ENCODE data around the gene HIGD1C. TPM values are rescaled to one million over a fixed set of nuclear protein-coding genes. Genes with fewer than 3 reads are reported as not detected.
"Not testable (repeated sequence)": the region's sequence is repeated elsewhere in the genome, so short reads cannot be mapped to it uniquely, and the experiment has no call there.

Gene HIGD1C
- total and polyA plus RNA-seq, 2 experiments from 2014 or later = not detected

DNA sequence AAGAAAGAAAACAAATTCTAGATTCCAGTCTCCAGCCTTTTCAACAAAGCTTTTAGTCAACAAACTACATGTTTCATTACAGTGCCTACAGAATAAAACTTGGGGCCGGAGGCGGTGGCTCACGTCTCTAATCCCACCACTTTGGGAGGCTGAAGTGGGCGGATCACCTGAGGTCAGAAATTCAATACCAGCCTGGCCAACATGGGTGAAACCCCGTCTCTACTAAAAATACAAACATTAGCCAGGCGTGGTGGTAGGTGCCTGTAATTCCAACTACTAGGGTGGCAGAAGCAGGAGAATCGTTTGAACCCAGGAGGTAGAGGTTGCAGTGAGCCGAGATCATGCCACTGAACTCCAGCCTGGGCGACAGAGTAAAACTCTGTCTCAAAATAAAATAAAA is 62.1 kb downstream of the HIGD1C start:
- not testable (repeated sequence) for H4K20me1 ChIP-seq (replicated peaks; ENCODE audit: insufficient read depth); H3K27me3 ChIP-seq (ENCODE audit: insufficient read depth); H3K27me3 Mint-ChIP-seq (ENCODE audit: insufficient read depth, low read depth, poor library complexity); DNase-seq (ENCODE audit: low spot score); H3K9me2 ChIP-seq (ENCODE audit: insufficient read depth); H3K36me3 Mint-ChIP-seq (ENCODE audit: low read depth); H3F3A ChIP-seq (replicated peaks; ENCODE audit: low read depth); H3K4me1 ChIP-seq (ENCODE audit: insufficient read depth); H3K27ac Mint-ChIP-seq; H3K4me3 ChIP-seq; H3K4me1 Mint-ChIP-seq; H3K4me3 Mint-ChIP-seq; ATAC-seq; H3K4me2 ChIP-seq; H2AFZ ChIP-seq; H3K36me3 ChIP-seq (ENCODE audit: insufficient read depth); H3K27ac ChIP-seq (ENCODE audit: low read depth); H3K9me3 Mint-ChIP-seq
- H3K79me2 ChIP-seq (replicated peaks; ENCODE audit: insufficient read depth) = peaks cover 96% of the 10 kb centered on the region

DNA sequence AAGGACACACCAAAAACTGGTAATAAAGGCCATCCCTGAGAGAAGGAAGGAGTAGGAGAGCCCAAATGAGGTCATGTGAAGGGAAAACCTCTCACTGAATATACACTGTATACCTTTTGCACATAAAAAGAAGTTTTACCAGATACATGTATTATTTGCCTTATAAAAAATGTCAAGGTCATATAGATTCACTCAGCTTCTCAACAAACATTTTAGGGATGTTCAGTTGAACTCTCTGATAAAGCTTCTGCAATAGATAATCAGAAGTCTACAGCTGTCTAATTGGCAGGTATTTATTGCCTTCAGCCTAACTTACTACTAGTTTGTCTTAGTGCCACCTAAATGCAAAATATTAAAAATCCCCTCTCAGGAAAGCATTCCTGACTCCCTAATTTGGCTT is 65.1 kb downstream of the HIGD1C start:
- Histone ChIP-seq H3K36me3 (ENCODE audit: insufficient read depth) (no peaks in the 10 kb centered on the region), H3F3A (replicated peaks; ENCODE audit: low read depth) (no peaks in the 10 kb centered on the region)
- no peaks in the 10 kb centered on the region for H3K9me3 Mint-ChIP-seq

More for the DNA sequence above, 65.1 kb downstream of the HIGD1C start:
- Mint-ChIP-seq H3K36me3 (ENCODE audit: low read depth) (no peaks in the 10 kb centered on the region), H3K4me1 (no peaks in the 10 kb centered on the region; the same call in 1 of the 3 replicates), H3K4me3 (no peak overlapping the region), H3K27me3 (ENCODE audit: insufficient read depth, low read depth, poor library complexity) (no peaks in the 10 kb centered on the region), H3K27ac (no peak overlapping the region)
- DNase-seq (ENCODE audit: low spot score) = no peak
- TF ChIP-seq, protein P1, sequence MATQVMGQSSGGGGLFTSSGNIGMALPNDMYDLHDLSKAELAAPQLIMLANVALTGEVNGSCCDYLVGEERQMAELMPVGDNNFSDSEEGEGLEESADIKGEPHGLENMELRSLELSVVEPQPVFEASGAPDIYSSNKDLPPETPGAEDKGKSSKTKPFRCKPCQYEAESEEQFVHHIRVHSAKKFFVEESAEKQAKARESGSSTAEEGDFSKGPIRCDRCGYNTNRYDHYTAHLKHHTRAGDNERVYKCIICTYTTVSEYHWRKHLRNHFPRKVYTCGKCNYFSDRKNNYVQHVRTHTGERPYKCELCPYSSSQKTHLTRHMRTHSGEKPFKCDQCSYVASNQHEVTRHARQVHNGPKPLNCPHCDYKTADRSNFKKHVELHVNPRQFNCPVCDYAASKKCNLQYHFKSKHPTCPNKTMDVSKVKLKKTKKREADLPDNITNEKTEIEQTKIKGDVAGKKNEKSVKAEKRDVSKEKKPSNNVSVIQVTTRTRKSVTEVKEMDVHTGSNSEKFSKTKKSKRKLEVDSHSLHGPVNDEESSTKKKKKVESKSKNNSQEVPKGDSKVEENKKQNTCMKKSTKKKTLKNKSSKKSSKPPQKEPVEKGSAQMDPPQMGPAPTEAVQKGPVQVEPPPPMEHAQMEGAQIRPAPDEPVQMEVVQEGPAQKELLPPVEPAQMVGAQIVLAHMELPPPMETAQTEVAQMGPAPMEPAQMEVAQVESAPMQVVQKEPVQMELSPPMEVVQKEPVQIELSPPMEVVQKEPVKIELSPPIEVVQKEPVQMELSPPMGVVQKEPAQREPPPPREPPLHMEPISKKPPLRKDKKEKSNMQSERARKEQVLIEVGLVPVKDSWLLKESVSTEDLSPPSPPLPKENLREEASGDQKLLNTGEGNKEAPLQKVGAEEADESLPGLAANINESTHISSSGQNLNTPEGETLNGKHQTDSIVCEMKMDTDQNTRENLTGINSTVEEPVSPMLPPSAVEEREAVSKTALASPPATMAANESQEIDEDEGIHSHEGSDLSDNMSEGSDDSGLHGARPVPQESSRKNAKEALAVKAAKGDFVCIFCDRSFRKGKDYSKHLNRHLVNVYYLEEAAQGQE (IDR thresholded peaks at IDR 0.05; ENCODE audit: unreplicated experiment) = no peak
- TF ChIP-seq EZH2phosphoT487 (IDR thresholded peaks at IDR 0.05; ENCODE audit: unreplicated experiment) = no peak
- no peak for TF ChIP-seq NANOG (IDR thresholded peaks at IDR 0.05; ENCODE audit: borderline replicate concordance)
- TF ChIP-seq EZH2 (IDR thresholded peaks at IDR 0.05; ENCODE audit: low read depth, unreplicated experiment) = no peak
- no peak for TF ChIP-seq ZNF462 (CRISPR knock-in tag; IDR thresholded peaks at IDR 0.05)
- TF ChIP-seq ZNF331 (CRISPR knock-in tag; IDR thresholded peaks at IDR 0.05; ENCODE audit: low read depth) = no peak
- no peak for ATAC-seq
- Histone ChIP-seq H3K4me2 (no peak overlapping the region), H2AFZ (no peak overlapping the region), H4K20me1 (replicated peaks; ENCODE audit: insufficient read depth) (peaks cover 3% of the 10 kb centered on the region; the same call in 1 of the 2 replicates), H3K9me2 (ENCODE audit: insufficient read depth) (no peaks in the 10 kb centered on the region), H3K4me1 (ENCODE audit: insufficient read depth) (no peaks in the 10 kb centered on the region; the same call in 1 of the 2 replicates), H3K4me3 (no peak overlapping the region), H3K79me2 (replicated peaks; ENCODE audit: insufficient read depth) (peaks cover 98% of the 10 kb centered on the region), H3K27me3 (ENCODE audit: insufficient read depth) (no peaks in the 10 kb centered on the region), H3K27ac (ENCODE audit: low read depth) (no peak overlapping the region; the same call in 1 of the 2 replicates)
